Prostate gland (tissue), 2 donors: Measurements from ENCODE around the gene LAMA2. TPM values are rescaled to one million over a fixed set of nuclear protein-coding genes. Genes with fewer than 3 reads are reported as not detected.

ENCODE experiments used
- DNase-seq: peaks from one replicate; pipeline ENCODE4 v3.0.0-alpha.2; 2019; ENCODE audit warnings: low spot score
- H3K27ac ChIP-seq, 2 donors: fragments of 200-600 bp; sonication (generic); 2 replicates each; pipeline ENCODE4 v1.5.1; 2017 to 2019
- H3K27me3 ChIP-seq: fragments of 200-600 bp; sonication (generic); replicated peaks from 2 replicates; pipeline ENCODE4 v1.5.1; 2019; ENCODE audit not compliant: insufficient read depth
- H3K36me3 ChIP-seq, 2 donors: fragments of 200-600 bp; sonication (generic); 1 replicate in 1 of 2; 2 replicates in 1 of 2; pipeline versions ENCODE4 v1.5.1 to v1.8.1; 2017 to 2019
- H3K4me1 ChIP-seq: fragments of 200-600 bp; sonication (generic); replicated peaks from 2 replicates; pipeline ENCODE4 v1.5.1; 2019
- H3K4me3 ChIP-seq, 2 donors: fragments of 200-600 bp; sonication (generic); 2 replicates each; pipeline ENCODE4 v1.5.1; 2017 to 2019
- H3K9me3 ChIP-seq: fragments of 200-600 bp; sonication (generic); 2 replicates; pipeline ENCODE4 v1.5.1; 2017
- CTCF ChIP-seq, 4 experiments: fragments of 200-600 bp in 2 of 4; fragments of 450-650 bp in 2 of 4; sonication (generic) in 2 of 4; IDR thresholded peaks; 1 replicate in 3 of 4; 2 replicates in 1 of 4; pipeline ENCODE4 v1.5.1; 2016 to 2019; ENCODE audit warnings: antibody characterized with exemption in 4 of 4, mild to moderate bottlenecking in 2 of 4, moderate library complexity in 2 of 4
- POLR2A ChIP-seq: fragments of 450-650 bp; IDR thresholded peaks from one replicate; pipeline ENCODE4 v1.6.1; 2016; ENCODE audit warnings: antibody characterized with exemption, mild to moderate bottlenecking
- POLR2AphosphoS5 ChIP-seq: sonication (generic); formaldehyde crosslinking; IDR thresholded peaks from one replicate; pipeline ENCODE4 v1.6.1; 2017; ENCODE audit warnings: antibody characterized with exemption
- WGBS: methylation state at CpG from one replicate; pipeline ENCODE4 v1.1.5; 2018; 5-methylcytosine and 5-hydroxymethylcytosine counted together
- intact Hi-C: fragments of 100-400 bp; cut with DNase I; formaldehyde crosslinking; loops from one replicate; pipeline ENCODE4 v1.14.2; 2022
- total RNA-seq, 2 donors: library from RNA; depleted of rRNA; stranded (reverse); fragments of >200 nt; gene quantifications; one replicate each; pipeline ENCODE4 v1.1.0, GENCODE V29; 2016

Gene LAMA2
- total RNA-seq, 2 donors from 2014 or later, result 10.1 to 89.1 TPM

- Histone ChIP-seq H3K36me3 (no peaks in the 10 kb centered on the region), H3K9me3 (no peaks in the 10 kb centered on the region), H3K4me3 (no peak overlapping the region), H3K4me1 (no peaks in the 10 kb centered on the region), H3K27ac (peak overlapping the region in 1 of 2 donors; percentile 13), H3K27me3 (no peaks in the 10 kb centered on the region)
- WGBS, result 45% methylated on average over 3 of the region's 3 CpGs
- intact Hi-C loops, result no loop called here
- TF ChIP-seq POLR2AphosphoS5 (no peak), CTCF (IDR thresholded peaks at IDR 0.05) (no peak), POLR2A (no peak)
- no peak for DNase-seq
These were observed 248.2 kb downstream of the LAMA2 start for GRCh38 chr6:129130959-129131681.

GRCh38 chr6:129133770-129134192 is 250.8 kb downstream of the LAMA2 start:
- Histone ChIP-seq H3K36me3 (no peaks in the 10 kb centered on the region), H3K27me3 (no peaks in the 10 kb centered on the region), H3K9me3 (no peaks in the 10 kb centered on the region), H3K4me1 (no peaks in the 10 kb centered on the region), H3K27ac (peak overlapping the region in 1 of 2 donors; percentile 45), H3K4me3 (no peak overlapping the region)
- WGBS, result 17% methylated on average over 5 of the region's 5 CpGs
- DNase-seq, result no peak
- intact Hi-C loops, result no loop called here
- TF ChIP-seq CTCF (IDR thresholded peaks at IDR 0.05) (no peak), POLR2AphosphoS5 (peak; percentile 44)

GRCh38 chr6:129134535-129134934 is 251.6 kb downstream of the LAMA2 start:
- no peak for DNase-seq
- no peaks in the 10 kb centered on the region for H3K36me3 ChIP-seq
- intact Hi-C loops, result no loop called here
- no peaks in the 10 kb centered on the region for H3K9me3 ChIP-seq
- H3K27me3 ChIP-seq, result no peaks in the 10 kb centered on the region
- no peaks in the 10 kb centered on the region for H3K4me1 ChIP-seq
- peak overlapping the region; percentile 45 to 48 for H3K27ac ChIP-seq
- TF ChIP-seq POLR2AphosphoS5, result no peak
- TF ChIP-seq POLR2A, result no peak
- TF ChIP-seq CTCF (IDR thresholded peaks at IDR 0.05), result no peak
- H3K4me3 ChIP-seq, result no peak overlapping the region

GRCh38 chr6:129135451-129135850 is 252.5 kb downstream of the LAMA2 start:
- Histone ChIP-seq H3K9me3 (no peaks in the 10 kb centered on the region), H3K4me1 (no peaks in the 10 kb centered on the region), H3K27ac (peak overlapping the region in 1 of 2 donors; percentile 45), H3K27me3 (no peaks in the 10 kb centered on the region), H3K4me3 (no peak overlapping the region), H3K36me3 (no peaks in the 10 kb centered on the region)
- TF ChIP-seq POLR2A (no peak), POLR2AphosphoS5 (no peak), CTCF (IDR thresholded peaks at IDR 0.05) (no peak)
- whole genome bisulfite sequencing, result 68% methylated on average over 1 of the region's 1 CpG
- no peak for DNase-seq
- intact Hi-C loops, result loop anchor here (5.0 kb wide), 1 partner anchor 253 kb away; the partner anchor contains the start of gene LAMA2

- DNase-seq, result no peak
- no peak overlapping the region for H3K27ac ChIP-seq
- 89% methylated on average over 4 of the region's 4 CpGs for WGBS
- TF ChIP-seq CTCF (IDR thresholded peaks at IDR 0.05) (no peak), POLR2AphosphoS5 (no peak), POLR2A (no peak)
- no peak overlapping the region for H3K4me3 ChIP-seq
- no peaks in the 10 kb centered on the region for H3K27me3 ChIP-seq
- no peaks in the 10 kb centered on the region for H3K9me3 ChIP-seq
- intact Hi-C loops, result loop anchor here (5.0 kb wide), 1 partner anchor 254 kb away; the partner anchor contains the start of gene LAMA2
- H3K36me3 ChIP-seq, result no peaks in the 10 kb centered on the region
- H3K4me1 ChIP-seq, result no peaks in the 10 kb centered on the region
These were observed 253.8 kb downstream of the LAMA2 start for GRCh38 chr6:129136751-129137150.
